ENCODE results near the gene LRFN2.

GRCh38 chr6:40584741-40585140 is 2.4 kb downstream of the LRFN2 start:
- TF ChIP-seq CTCF (IDR thresholded peaks at IDR 0.05) (no peak), USF2 (IDR thresholded peaks at IDR 0.05; ENCODE audit: borderline replicate concordance, low read depth, low read length) (no peak)
